PC-9 (cell line): Measurements from ENCODE around the gene PPP2R2C.

ENCODE experiments used
- CTCF ChIP-seq: fragments of 200-600 bp; sonication (generic); conservative IDR thresholded peaks from 2 replicates; pipeline ENCODE4 v1.6.1; 2017; ENCODE audit warnings: mixed run types, antibody characterized with exemption, mild to moderate bottlenecking, moderate library complexity
- EZH2 ChIP-seq: fragments of 200-600 bp; sonication (generic); IDR thresholded peaks from 2 replicates; pipeline ENCODE4 v1.8.0; 2017; ENCODE audit warnings: antibody characterized with exemption, low read depth

- TF ChIP-seq CTCF (no peak), EZH2 (no peak)
These were observed 84.5 kb downstream of the PPP2R2C start for GRCh38 chr4:6387946-6388345.
